Stimulated activated naive CD8-positive, alpha-beta T cell treated with anti-CD3 and anti-CD28 coated beads, Interleukin-15, Interleukin-2, amounts not matched to agents 100 ng/mL and 50 ng/mL, for 24 hours (primary cell): ENCODE results near the gene UROD.

Source experiments
- H3K27ac Mint-ChIP-seq: one replicate; pipeline ENCODE4 v1.8.0; 2021; ENCODE audit warnings: mild to moderate bottlenecking, mixed read lengths
- H3K27me3 Mint-ChIP-seq: one replicate; pipeline ENCODE4 v1.8.0; 2021; ENCODE audit warnings: mixed read lengths
- H3K36me3 Mint-ChIP-seq: one replicate; pipeline ENCODE4 v1.8.0; 2021; ENCODE audit warnings: low read depth, mixed read lengths
- H3K4me1 Mint-ChIP-seq: one replicate; pipeline ENCODE4 v1.8.0; 2021; ENCODE audit warnings: low read depth, mixed read lengths
- H3K4me3 Mint-ChIP-seq: one replicate; pipeline ENCODE4 v1.8.0; 2021; ENCODE audit warnings: mild to moderate bottlenecking, mixed read lengths
- H3K9me3 Mint-ChIP-seq: one replicate; pipeline ENCODE4 v1.8.0; 2021; ENCODE audit warnings: mixed read lengths

Gene UROD

GRCh38 chr1:45014321-45015028, 2.4 kb downstream of the UROD start:
- Mint-ChIP-seq H3K27me3 (no peaks in the 10 kb centered on the region), H3K36me3 (peaks cover 14% of the 10 kb centered on the region), H3K4me1 (peaks cover 47% of the 10 kb centered on the region), H3K4me3 (peak overlapping the region; percentile 84), H3K9me3 (no peaks in the 10 kb centered on the region), H3K27ac (peak overlapping the region; percentile 70)

GRCh38 chr1:45015683-45016082, 3.6 kb downstream of the UROD start:
- no peaks in the 10 kb centered on the region for H3K9me3 Mint-ChIP-seq

GRCh38 chr1:45016090-45016697, 4.1 kb downstream of the UROD start:
- Mint-ChIP-seq H3K4me1 (peaks cover 37% of the 10 kb centered on the region), H3K36me3 (peaks cover 14% of the 10 kb centered on the region), H3K9me3 (no peaks in the 10 kb centered on the region), H3K4me3 (no peak overlapping the region), H3K27me3 (no peaks in the 10 kb centered on the region), H3K27ac (no peak overlapping the region)

More at GRCh38 chr1:45015683-45016082, 3.6 kb downstream of the UROD start:
- H3K36me3 Mint-ChIP-seq = peaks cover 14% of the 10 kb centered on the region
- no peaks in the 10 kb centered on the region for H3K27me3 Mint-ChIP-seq
- no peak overlapping the region for H3K4me3 Mint-ChIP-seq
- peaks cover 38% of the 10 kb centered on the region for H3K4me1 Mint-ChIP-seq
- H3K27ac Mint-ChIP-seq = no peak overlapping the region

- no peak overlapping the region for H3K4me3 Mint-ChIP-seq
- H3K27ac Mint-ChIP-seq = no peak overlapping the region
- H3K36me3 Mint-ChIP-seq = peaks cover 14% of the 10 kb centered on the region
- no peaks in the 10 kb centered on the region for H3K9me3 Mint-ChIP-seq
- no peaks in the 10 kb centered on the region for H3K27me3 Mint-ChIP-seq
- peaks cover 31% of the 10 kb centered on the region for H3K4me1 Mint-ChIP-seq
These were observed 4.7 kb downstream of the UROD start for GRCh38 chr1:45016767-45017166.

GRCh38 chr1:45018599-45019230, 6.7 kb downstream of the UROD start:
- Mint-ChIP-seq H3K4me3 (no peak overlapping the region), H3K9me3 (no peaks in the 10 kb centered on the region), H3K27me3 (no peaks in the 10 kb centered on the region), H3K4me1 (peaks cover 14% of the 10 kb centered on the region), H3K36me3 (peaks cover 14% of the 10 kb centered on the region), H3K27ac (no peak overlapping the region)

GRCh38 chr1:45023663-45024062, 11.6 kb downstream of the UROD start:
- H3K4me3 Mint-ChIP-seq = no peak overlapping the region
- H3K27ac Mint-ChIP-seq = no peak overlapping the region
- H3K36me3 Mint-ChIP-seq = no peaks in the 10 kb centered on the region
- no peaks in the 10 kb centered on the region for H3K9me3 Mint-ChIP-seq
- peaks cover 20% of the 10 kb centered on the region for H3K4me1 Mint-ChIP-seq
- H3K27me3 Mint-ChIP-seq = no peaks in the 10 kb centered on the region

- Mint-ChIP-seq H3K27ac (no peak overlapping the region), H3K4me1 (peaks cover 20% of the 10 kb centered on the region), H3K4me3 (no peak overlapping the region), H3K27me3 (no peaks in the 10 kb centered on the region), H3K9me3 (no peaks in the 10 kb centered on the region), H3K36me3 (no peaks in the 10 kb centered on the region)
These were observed 14.4 kb downstream of the UROD start for GRCh38 chr1:45026446-45026845.

GRCh38 chr1:45032837-45033236, 20.8 kb downstream of the UROD start:
- Mint-ChIP-seq H3K4me1 (peaks cover 20% of the 10 kb centered on the region), H3K36me3 (no peaks in the 10 kb centered on the region), H3K27me3 (no peaks in the 10 kb centered on the region), H3K9me3 (no peaks in the 10 kb centered on the region), H3K4me3 (no peak overlapping the region), H3K27ac (no peak overlapping the region)

GRCh38 chr1:45033356-45033755, 21.3 kb downstream of the UROD start:
- no peak overlapping the region for H3K27ac Mint-ChIP-seq
- H3K9me3 Mint-ChIP-seq = no peaks in the 10 kb centered on the region
- H3K36me3 Mint-ChIP-seq = no peaks in the 10 kb centered on the region
- H3K4me1 Mint-ChIP-seq = peaks cover 24% of the 10 kb centered on the region
- no peaks in the 10 kb centered on the region for H3K27me3 Mint-ChIP-seq
- H3K4me3 Mint-ChIP-seq = no peak overlapping the region

GRCh38 chr1:45035631-45036301, 23.7 kb downstream of the UROD start:
- Mint-ChIP-seq H3K27me3 (no peaks in the 10 kb centered on the region), H3K4me3 (no peak overlapping the region), H3K4me1 (peaks cover 24% of the 10 kb centered on the region), H3K36me3 (no peaks in the 10 kb centered on the region), H3K27ac (no peak overlapping the region), H3K9me3 (no peaks in the 10 kb centered on the region)

- H3K4me1 Mint-ChIP-seq = peaks cover 24% of the 10 kb centered on the region
- no peak overlapping the region for H3K4me3 Mint-ChIP-seq
- H3K36me3 Mint-ChIP-seq = no peaks in the 10 kb centered on the region
- H3K27ac Mint-ChIP-seq = peak overlapping the region; percentile 9
- H3K27me3 Mint-ChIP-seq = no peaks in the 10 kb centered on the region
- H3K9me3 Mint-ChIP-seq = no peaks in the 10 kb centered on the region
These were observed 25.4 kb downstream of the UROD start for GRCh38 chr1:45037456-45037855.

- no peaks in the 10 kb centered on the region for H3K27me3 Mint-ChIP-seq
- H3K36me3 Mint-ChIP-seq = no peaks in the 10 kb centered on the region
- no peak overlapping the region for H3K27ac Mint-ChIP-seq
- H3K9me3 Mint-ChIP-seq = no peaks in the 10 kb centered on the region
- H3K4me3 Mint-ChIP-seq = no peak overlapping the region
- peaks cover 20% of the 10 kb centered on the region for H3K4me1 Mint-ChIP-seq
These were observed 26.2 kb downstream of the UROD start for GRCh38 chr1:45038240-45038639.

- no peaks in the 10 kb centered on the region for H3K36me3 Mint-ChIP-seq
- no peaks in the 10 kb centered on the region for H3K27me3 Mint-ChIP-seq
- H3K27ac Mint-ChIP-seq = peak overlapping the region; percentile 40
- H3K4me1 Mint-ChIP-seq = peaks cover 16% of the 10 kb centered on the region
- no peak overlapping the region for H3K4me3 Mint-ChIP-seq
- H3K9me3 Mint-ChIP-seq = no peaks in the 10 kb centered on the region
These were observed 26.8 kb downstream of the UROD start for GRCh38 chr1:45038661-45039364.

GRCh38 chr1:45040297-45040696, 28.2 kb downstream of the UROD start:
- H3K4me3 Mint-ChIP-seq = no peak overlapping the region
- peaks cover 16% of the 10 kb centered on the region for H3K4me1 Mint-ChIP-seq
- no peaks in the 10 kb centered on the region for H3K27me3 Mint-ChIP-seq
- H3K27ac Mint-ChIP-seq = no peak overlapping the region
- H3K36me3 Mint-ChIP-seq = no peaks in the 10 kb centered on the region
- H3K9me3 Mint-ChIP-seq = no peaks in the 10 kb centered on the region
